GM06990 (cell line): Measurements from ENCODE around the gene MTOR.

Experiments
- DNase-seq: peaks from one replicate; pipeline ENCODE4 v3.0.0-alpha.2; 2011; ENCODE audit not compliant: insufficient read length; ENCODE audit errors: extremely low read depth
- H3K27me3 ChIP-seq: replicated peaks from 2 replicates; pipeline ENCODE4 v1.6.0; 2011; ENCODE audit warnings: low read length; ENCODE audit not compliant: control insufficient read depth, insufficient read depth
- H3K36me3 ChIP-seq: 2 replicates; pipeline ENCODE4 v1.5.1; 2011; ENCODE audit warnings: low read length; ENCODE audit not compliant: control insufficient read depth, insufficient read depth
- H3K4me3 ChIP-seq: replicated peaks from 2 replicates; pipeline ENCODE4 v1.5.1; 2011; ENCODE audit warnings: low read depth, mild to moderate bottlenecking, control low read depth, low read length
- TF ChIP-seq, protein P1 (sequence below): IDR thresholded peaks from 2 replicates; pipeline ENCODE4 v1.5.1; 2011; ENCODE audit warnings: low read length, control low read depth, mild to moderate bottlenecking, inconsistent platforms; ENCODE audit not compliant: insufficient read depth, poor library complexity, severe bottlenecking

The MTOR gene

DNA sequence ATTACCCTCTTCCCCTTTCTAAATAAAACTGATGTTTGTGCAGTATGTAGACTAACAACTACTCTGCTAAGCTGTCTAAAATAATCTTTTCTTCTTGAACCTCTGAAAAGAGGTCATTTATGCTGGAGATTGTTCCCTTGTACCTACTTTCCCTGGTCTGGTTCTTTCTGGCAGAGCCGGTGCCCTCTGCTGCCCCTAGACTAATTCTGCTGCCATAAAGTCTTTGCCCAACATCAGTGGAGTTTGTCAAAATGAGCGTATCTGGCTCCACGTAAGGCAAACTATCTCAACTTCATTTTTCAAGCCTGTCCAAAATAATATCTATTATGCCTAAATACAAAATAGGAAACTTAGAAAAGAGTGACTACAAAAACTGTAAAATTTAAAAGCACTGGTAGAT lies 104.1 kb downstream of the MTOR start:
- no peaks in the 10 kb centered on the region for H3K27me3 ChIP-seq
- TF ChIP-seq, protein P1, sequence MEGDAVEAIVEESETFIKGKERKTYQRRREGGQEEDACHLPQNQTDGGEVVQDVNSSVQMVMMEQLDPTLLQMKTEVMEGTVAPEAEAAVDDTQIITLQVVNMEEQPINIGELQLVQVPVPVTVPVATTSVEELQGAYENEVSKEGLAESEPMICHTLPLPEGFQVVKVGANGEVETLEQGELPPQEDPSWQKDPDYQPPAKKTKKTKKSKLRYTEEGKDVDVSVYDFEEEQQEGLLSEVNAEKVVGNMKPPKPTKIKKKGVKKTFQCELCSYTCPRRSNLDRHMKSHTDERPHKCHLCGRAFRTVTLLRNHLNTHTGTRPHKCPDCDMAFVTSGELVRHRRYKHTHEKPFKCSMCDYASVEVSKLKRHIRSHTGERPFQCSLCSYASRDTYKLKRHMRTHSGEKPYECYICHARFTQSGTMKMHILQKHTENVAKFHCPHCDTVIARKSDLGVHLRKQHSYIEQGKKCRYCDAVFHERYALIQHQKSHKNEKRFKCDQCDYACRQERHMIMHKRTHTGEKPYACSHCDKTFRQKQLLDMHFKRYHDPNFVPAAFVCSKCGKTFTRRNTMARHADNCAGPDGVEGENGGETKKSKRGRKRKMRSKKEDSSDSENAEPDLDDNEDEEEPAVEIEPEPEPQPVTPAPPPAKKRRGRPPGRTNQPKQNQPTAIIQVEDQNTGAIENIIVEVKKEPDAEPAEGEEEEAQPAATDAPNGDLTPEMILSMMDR, result no peak
- H3K4me3 ChIP-seq, result no peak overlapping the region
- H3K36me3 ChIP-seq, result peaks cover 7% of the 10 kb centered on the region
- DNase-seq, result no peak

DNA sequence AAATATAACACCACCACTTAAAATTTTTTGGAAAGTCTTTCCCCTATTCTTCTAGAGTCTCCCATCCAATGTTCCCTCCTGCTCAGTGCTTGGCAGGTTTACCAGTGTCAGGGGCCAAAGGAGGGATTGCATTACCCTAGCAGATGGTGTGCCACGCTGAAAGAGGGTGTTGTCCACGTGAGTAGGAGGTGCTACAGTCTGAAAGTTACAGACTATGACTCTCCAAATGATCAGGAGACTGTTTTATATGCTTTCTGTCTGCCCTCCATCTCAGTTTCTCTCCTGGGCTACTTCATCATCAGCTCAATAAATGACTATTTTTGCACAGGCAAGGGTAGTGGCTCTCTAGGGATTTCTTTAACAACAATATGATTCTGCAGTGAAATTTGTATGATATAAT lies 104.5 kb downstream of the MTOR start:
- Histone ChIP-seq H3K4me3 (no peak overlapping the region), H3K36me3 (peaks cover 7% of the 10 kb centered on the region), H3K27me3 (no peaks in the 10 kb centered on the region)
- TF ChIP-seq, protein P1, result no peak
- DNase-seq, result no peak

DNA sequence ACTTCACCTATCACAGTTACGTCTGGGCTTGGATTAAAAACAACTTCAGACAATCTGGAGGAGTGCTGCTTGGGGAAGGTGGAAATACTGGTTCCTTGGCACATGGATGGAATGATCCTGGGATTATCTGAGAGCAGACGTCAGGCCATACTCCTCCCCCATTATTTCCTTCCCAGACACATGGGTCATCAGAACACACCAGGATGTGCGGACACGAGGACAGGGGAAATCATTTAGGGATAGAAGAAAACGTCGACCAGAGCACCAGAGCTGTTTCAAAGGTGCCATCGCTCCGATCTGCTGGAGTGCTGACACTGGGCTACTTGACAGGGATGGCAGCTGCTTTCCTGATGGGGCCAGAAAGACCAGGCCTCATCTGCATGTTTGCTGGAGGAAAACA lies 105.0 kb downstream of the MTOR start:
- Histone ChIP-seq H3K27me3 (no peaks in the 10 kb centered on the region), H3K4me3 (no peak overlapping the region), H3K36me3 (peaks cover 7% of the 10 kb centered on the region)
- DNase-seq, result no peak
- TF ChIP-seq, protein P1, result no peak

DNA sequence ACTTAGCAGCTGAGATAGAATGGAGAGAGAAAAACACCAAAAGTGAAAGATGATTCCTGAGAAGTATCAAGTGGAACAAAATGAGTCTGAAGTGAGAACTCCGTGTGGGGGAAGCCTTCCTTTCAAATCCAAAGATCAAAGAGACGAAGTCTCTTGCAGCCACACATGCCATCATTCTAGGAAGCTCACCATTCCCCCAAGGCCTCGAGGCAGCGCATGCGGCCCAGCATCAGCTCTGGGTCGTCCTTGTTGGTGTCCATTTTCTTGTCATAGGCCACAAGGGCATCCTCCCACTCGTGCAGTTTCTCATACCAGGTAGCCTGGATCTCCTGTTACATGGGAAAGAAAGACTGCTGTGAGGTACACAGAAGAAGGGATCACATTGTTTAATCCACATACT lies 105.4 kb downstream of the MTOR start:
- no peak for DNase-seq
- Histone ChIP-seq H3K36me3 (peaks cover 7% of the 10 kb centered on the region), H3K4me3 (no peak overlapping the region), H3K27me3 (no peaks in the 10 kb centered on the region)
- TF ChIP-seq, protein P1, result no peak

DNA sequence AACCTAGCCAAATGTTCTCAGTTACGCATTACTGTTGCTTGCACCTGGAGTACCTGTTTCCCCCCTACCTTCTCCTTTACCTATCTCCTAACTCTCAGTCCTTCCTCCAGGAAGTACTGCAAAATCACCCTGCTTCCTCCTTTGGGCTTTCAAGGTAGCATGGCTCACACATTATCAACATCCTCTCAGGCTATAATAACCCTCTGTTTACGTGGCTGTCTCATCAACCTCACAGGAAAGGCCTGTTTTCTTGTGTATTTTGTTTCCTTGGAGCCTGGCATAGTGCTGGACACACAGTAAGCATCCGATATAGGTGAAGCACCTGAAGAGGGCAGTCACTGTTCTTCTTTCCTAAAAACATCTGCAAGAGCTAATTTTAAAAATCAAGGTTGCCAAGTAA lies 105.9 kb downstream of the MTOR start:
- TF ChIP-seq, protein P1, result no peak
- peaks cover 9% of the 10 kb centered on the region for H3K36me3 ChIP-seq
- no peak overlapping the region for H3K4me3 ChIP-seq
- H3K27me3 ChIP-seq, result no peaks in the 10 kb centered on the region
- DNase-seq, result no peak

DNA sequence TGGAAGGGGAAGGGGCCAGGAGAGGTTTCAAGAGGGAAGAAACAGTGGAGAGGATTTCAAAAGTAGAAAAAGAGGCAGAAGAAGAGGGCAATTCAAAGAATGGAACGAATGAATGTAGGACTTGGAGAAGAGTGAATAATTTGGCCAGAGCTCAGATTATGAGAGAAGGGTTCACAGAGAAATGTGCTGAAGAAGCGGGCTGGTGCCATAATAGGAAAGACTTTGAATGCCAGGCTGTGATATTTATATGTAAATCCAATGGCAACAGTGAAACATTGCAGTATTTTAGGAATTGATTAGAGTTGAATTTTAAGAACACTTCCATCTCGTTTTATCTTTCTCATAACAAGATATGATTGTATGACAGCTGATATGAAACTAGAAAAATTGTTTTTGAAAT lies 109.2 kb downstream of the MTOR start:
- H3K36me3 ChIP-seq, result peaks cover 15% of the 10 kb centered on the region
- TF ChIP-seq, protein P1, result no peak

More for the DNA sequence above, 109.2 kb downstream of the MTOR start:
- Histone ChIP-seq H3K4me3 (no peak overlapping the region), H3K27me3 (no peaks in the 10 kb centered on the region)
- DNase-seq, result no peak
